ENCODE measurements around the gene OR2F1. TPM values are rescaled to one million over a fixed set of nuclear protein-coding genes. Genes with fewer than 3 reads are reported as not detected.
"Not testable (repeated sequence)": the region's sequence is repeated elsewhere in the genome, so short reads cannot be mapped to it uniquely, and the experiment has no call there.

The OR2F1 gene
- total RNA-seq, 1 donor: 0.09 TPM

DNA sequence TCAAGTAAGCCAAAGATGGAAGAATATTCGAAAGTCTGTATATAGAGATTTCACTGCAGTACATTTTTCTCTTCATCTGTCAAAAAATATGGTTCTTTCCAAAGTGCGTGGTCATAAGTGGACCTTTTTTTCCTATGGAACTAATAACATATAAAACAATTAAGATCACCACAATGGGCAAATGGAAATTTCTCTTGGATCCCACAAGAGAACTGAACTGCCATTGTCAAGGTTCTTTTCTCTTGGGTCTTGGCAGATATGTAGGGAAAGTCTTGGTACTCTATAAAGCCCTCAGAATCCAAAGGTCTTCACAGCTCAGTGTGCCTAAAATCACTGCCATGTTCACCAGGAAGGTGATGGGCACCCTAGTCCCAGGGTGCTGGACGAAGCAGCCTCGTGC, 45.4 kb downstream of the OR2F1 start, which contains the start of gene OR6B1:
Gene OR6B1, plus strand, starts transcription at position 301 of the 400 bp plus-strand sequence. CDS start 3,677 bp downstream, outside the sequence.
- no peak for DNase-seq (ENCODE audit: low read depth)
- H3K4me3 ChIP-seq (ENCODE audit: low read depth, low read length): no peak within 1 kb of the TSS
- TF ChIP-seq, protein P1, sequence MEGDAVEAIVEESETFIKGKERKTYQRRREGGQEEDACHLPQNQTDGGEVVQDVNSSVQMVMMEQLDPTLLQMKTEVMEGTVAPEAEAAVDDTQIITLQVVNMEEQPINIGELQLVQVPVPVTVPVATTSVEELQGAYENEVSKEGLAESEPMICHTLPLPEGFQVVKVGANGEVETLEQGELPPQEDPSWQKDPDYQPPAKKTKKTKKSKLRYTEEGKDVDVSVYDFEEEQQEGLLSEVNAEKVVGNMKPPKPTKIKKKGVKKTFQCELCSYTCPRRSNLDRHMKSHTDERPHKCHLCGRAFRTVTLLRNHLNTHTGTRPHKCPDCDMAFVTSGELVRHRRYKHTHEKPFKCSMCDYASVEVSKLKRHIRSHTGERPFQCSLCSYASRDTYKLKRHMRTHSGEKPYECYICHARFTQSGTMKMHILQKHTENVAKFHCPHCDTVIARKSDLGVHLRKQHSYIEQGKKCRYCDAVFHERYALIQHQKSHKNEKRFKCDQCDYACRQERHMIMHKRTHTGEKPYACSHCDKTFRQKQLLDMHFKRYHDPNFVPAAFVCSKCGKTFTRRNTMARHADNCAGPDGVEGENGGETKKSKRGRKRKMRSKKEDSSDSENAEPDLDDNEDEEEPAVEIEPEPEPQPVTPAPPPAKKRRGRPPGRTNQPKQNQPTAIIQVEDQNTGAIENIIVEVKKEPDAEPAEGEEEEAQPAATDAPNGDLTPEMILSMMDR (IDR thresholded peaks at IDR 0.05; ENCODE audit: insufficient read depth, low read length): no peak

DNA sequence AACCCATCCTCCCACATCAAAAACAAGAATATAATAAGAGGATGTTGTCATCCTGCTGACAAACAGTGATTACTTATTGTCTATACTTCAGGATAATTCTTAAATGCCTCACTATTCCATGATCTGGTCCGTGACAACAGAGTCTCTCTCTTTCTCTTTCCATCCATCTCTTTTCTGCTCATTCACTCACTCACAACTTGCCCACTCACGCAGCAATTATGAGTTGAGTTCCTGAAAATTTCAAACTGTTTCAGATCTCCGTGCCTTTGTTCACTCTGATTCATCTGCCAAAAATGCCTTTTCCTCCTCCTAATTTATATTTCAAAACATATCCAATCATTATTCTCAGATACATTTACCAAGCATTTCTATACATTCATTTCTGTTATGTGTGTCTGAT, 46.9 kb downstream of the OR2F1 start:
- H3K4me3 ChIP-seq (ENCODE audit: low read depth, low read length): no peak overlapping the region
- TF ChIP-seq, protein P1 (IDR thresholded peaks at IDR 0.05; ENCODE audit: insufficient read depth, low read length): no peak
- DNase-seq (ENCODE audit: low read depth): no peak

DNA sequence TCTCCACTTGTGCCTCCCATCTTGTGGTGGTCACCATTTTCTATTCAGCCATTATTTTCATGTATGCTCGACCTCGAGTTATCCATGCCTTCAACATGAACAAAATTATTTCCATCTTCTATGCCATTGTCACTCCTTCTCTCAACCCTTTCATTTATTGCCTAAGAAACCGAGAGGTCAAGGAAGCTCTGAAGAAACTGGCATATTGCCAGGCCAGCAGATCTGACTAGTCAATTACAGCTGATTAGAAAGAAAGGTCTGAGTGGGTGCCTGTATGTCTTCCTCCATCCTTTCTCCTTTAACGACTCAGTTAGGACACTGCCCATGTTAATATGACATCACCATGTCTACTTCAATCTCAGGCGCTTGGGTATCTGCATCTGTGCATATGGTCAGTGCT, 50.1 kb downstream of the OR2F1 start:
- H3K4me3 ChIP-seq (ENCODE audit: low read depth, low read length): no peak overlapping the region
- DNase-seq (ENCODE audit: low read depth): no peak
- TF ChIP-seq, protein P1 (IDR thresholded peaks at IDR 0.05; ENCODE audit: insufficient read depth, low read length): no peak

DNA sequence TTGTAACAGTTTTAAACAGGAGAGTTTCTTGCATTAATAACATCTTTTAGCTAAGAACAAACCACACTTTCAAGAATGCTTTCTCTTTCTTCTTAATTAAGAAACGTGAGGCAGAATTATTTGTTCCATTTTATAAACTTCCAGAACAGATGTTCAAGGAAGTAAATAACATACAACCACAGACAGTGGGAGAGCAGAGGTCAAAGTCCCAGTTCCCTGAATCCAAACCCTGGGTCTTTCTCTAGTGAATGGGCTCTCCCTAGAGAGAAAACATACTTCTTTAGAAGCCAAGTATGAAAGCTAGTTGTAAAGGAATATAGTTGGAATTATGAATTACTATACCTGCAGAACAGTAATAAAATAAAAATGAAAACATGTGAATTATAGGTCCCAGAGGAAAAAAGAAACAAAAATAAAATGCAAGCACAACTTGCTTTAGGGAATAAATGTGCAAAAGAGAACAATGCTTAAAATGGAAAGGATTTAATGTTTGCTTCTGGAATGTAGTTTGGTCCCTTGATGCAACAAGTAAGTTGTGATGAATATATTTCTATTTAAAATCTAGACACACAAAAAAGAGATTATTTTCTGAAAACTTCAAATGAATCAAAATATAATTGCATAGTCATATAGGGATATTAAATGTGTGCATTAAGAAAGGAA, 51.5 kb downstream of the OR2F1 start:
- H3K4me3 ChIP-seq (ENCODE audit: low read depth, low read length): no peak overlapping the region
- DNase-seq (ENCODE audit: low read depth): no peak
- TF ChIP-seq, protein P1 (IDR thresholded peaks at IDR 0.05; ENCODE audit: insufficient read depth, low read length): no peak

DNA sequence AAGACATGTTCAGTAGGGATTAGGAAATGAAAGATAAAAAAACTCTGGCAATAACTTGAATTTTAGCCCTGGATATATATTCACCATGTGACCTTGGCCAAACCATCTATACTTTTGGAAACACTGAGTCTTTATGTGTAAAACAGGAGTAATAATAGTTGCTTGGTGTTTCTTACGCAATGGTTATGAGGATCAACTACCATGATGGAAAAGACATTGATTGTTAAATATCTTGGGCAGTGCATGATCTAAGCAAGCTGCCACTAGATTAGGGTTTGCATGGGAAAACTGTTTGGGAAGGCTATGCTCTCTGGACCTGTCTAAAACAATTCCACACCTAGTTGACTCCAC, 52.0 kb downstream of the OR2F1 start:
- no peak for DNase-seq (ENCODE audit: low read depth)
- no peak overlapping the region for H3K4me3 ChIP-seq (ENCODE audit: low read depth, low read length)
- TF ChIP-seq, protein P1 (IDR thresholded peaks at IDR 0.05; ENCODE audit: insufficient read depth, low read length): no peak

DNA sequence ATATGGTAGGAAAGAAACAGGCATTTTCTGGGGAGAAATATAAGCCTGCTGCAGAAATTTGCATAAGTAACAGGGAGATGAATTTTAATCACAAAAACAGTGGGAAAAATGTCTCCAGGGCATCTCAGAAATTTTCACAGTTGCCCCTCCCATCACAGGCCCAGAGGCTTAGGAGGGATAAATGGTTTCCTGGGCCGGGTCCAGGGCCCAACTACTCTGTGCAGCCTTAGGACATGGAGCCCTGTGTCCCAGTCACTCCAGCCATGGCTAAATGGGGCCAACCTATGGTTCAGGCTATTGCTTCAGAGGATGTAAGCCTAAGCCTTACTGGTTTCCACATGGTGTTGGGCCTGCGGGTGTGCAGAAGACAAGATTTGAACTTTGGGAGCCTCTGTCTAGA, 54.7 kb downstream of the OR2F1 start:
- H3K4me3 ChIP-seq (ENCODE audit: low read depth, low read length): no peak overlapping the region
- no peak for DNase-seq (ENCODE audit: low read depth)
- TF ChIP-seq, protein P1 (IDR thresholded peaks at IDR 0.05; ENCODE audit: insufficient read depth, low read length): no peak

DNA sequence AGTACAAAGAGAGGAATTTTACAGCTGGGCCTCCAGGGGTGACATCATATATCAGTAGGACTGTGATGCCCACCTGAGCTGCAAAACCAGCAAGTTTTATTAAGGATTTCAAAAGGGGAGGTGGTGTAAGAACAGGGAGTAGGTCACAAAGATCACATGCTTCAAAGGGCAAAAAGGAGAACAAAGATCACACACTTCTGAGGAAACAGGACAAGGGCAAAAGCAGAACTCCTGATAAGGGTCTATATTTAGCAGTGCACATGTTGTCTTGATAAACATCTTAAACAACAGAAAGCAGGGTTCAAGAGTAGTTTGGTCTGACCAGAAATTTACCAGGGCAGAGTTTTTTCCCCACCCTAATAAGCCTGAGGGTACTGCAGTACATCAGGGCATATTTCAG, 55.4 kb downstream of the OR2F1 start:
- not testable (repeated sequence) for H3K4me3 ChIP-seq (ENCODE audit: low read depth, low read length); DNase-seq (ENCODE audit: low read depth)

DNA sequence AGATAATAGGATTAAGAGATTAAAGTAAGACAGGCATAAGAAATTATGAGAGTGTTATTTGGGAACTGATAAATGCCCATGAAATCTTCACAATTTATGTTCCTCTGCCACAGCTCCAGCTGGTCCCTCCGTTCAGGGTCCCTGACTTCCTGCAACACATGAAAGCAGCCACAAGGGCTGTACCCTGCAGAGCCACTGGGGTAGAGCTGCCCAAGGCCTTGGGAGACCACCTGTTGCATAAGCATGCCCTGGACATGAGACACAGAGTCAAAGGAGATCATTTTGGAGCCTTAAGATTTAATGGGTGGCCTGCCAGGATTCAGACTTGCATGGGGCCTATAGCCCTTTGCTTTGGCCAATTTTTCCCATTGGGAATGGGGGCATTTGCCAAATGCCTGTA, 56.2 kb downstream of the OR2F1 start:
- not testable (repeated sequence) for DNase-seq (ENCODE audit: low read depth); H3K4me3 ChIP-seq (ENCODE audit: low read depth, low read length)

All from fibroblast of the aortic adventitia (primary cell).